Fibroblast of lung (primary cell): ENCODE results near the gene TIAM2. TPM values are rescaled to one million over a fixed set of nuclear protein-coding genes. Genes with fewer than 3 reads are reported as not detected.

ENCODE experiments used
- DNase-seq, 2 donors: peaks; one replicate each; pipeline versions ENCODE4 v3.0.0 to v3.0.0-alpha.2; 2010; ENCODE audit warnings: low read depth in 2 of 2
- H2AFZ ChIP-seq: 2 replicates; pipeline ENCODE4 v1.5.1; 2012; ENCODE audit warnings: low read length, control low read depth, inconsistent platforms
- H3K27ac ChIP-seq: 2 replicates; pipeline ENCODE4 v1.5.1; 2011; ENCODE audit warnings: low read length, control low read depth; ENCODE audit not compliant: insufficient read depth
- H3K27me3 ChIP-seq: 2 replicates; pipeline ENCODE4 v1.5.1; 2011; ENCODE audit warnings: mild to moderate bottlenecking, low read length; ENCODE audit not compliant: control insufficient read depth, insufficient read depth
- H3K36me3 ChIP-seq: 2 replicates; pipeline ENCODE4 v1.5.1; 2011; ENCODE audit warnings: low read length; ENCODE audit not compliant: control insufficient read depth, insufficient read depth
- H3K4me1 ChIP-seq: 2 replicates; pipeline ENCODE4 v1.5.1; 2011; ENCODE audit warnings: low read length; ENCODE audit not compliant: control insufficient read depth, insufficient read depth; ENCODE audit errors: extremely low read depth
- H3K4me2 ChIP-seq: 2 replicates; pipeline ENCODE4 v1.5.1; 2011; ENCODE audit warnings: low read length, control low read depth; ENCODE audit not compliant: insufficient read depth; ENCODE audit errors: extremely low read depth
- H3K4me3 ChIP-seq, 4 experiments: fragments of 200-600 bp in 1 of 4; sonication (generic) in 1 of 4; replicated peaks in 1 of 4; 2 replicates each; pipeline ENCODE4 v1.5.1; 2011 to 2016; ENCODE audit warnings: low read length in 4 of 4, low read depth in 3 of 4, mild to moderate bottlenecking in 3 of 4, control low read depth in 2 of 4, inconsistent platforms in 1 of 4, mixed read lengths in 1 of 4; ENCODE audit not compliant: insufficient read depth in 1 of 4; ENCODE audit errors: control extremely low read depth in 1 of 4
- H3K79me2 ChIP-seq: 2 replicates; pipeline ENCODE4 v1.5.1; 2012; ENCODE audit warnings: mild to moderate bottlenecking, low read length, inconsistent platforms; ENCODE audit not compliant: control insufficient read depth, insufficient read depth
- H3K9ac ChIP-seq: 2 replicates; pipeline ENCODE4 v1.5.1; 2011; ENCODE audit warnings: mild to moderate bottlenecking, low read length, control low read depth; ENCODE audit not compliant: insufficient read depth
- H3K9me3 ChIP-seq: 2 replicates; pipeline ENCODE4 v1.5.1; 2012; ENCODE audit warnings: low read depth, low read length; ENCODE audit not compliant: control insufficient read depth, insufficient read depth
- H4K20me1 ChIP-seq: 2 replicates; pipeline ENCODE4 v1.5.1; 2011; ENCODE audit warnings: low read length; ENCODE audit not compliant: control insufficient read depth, insufficient read depth; ENCODE audit errors: extremely low read depth
- EZH2 ChIP-seq: IDR thresholded peaks from 2 replicates; pipeline ENCODE4 v1.5.1; 2012; ENCODE audit warnings: low read length, control low read depth, mild to moderate bottlenecking; ENCODE audit errors: missing control alignments
- polyA plus RNA-seq, 2 donors: library from polyadenylated mRNA; depleted of rRNA in 1 of 2; stranded (reverse) in 1 of 2; unstranded in 1 of 2; fragments of >200 nt; gene quantifications; 2 replicates each; pipeline ENCODE4 v1.2.1, GENCODE V29; 2011 to 2012; ENCODE audit warnings: missing spikeins in 1 of 2
- total RNA-seq: library from RNA; depleted of rRNA; stranded (reverse); fragments of >200 nt; gene quantifications from 2 replicates; pipeline ENCODE4 v1.2.1, GENCODE V29; 2014
- TF ChIP-seq, protein P1 (sequence below), 2 donors: IDR thresholded peaks in 1 of 2; conservative IDR thresholded peaks in 1 of 2; 1 replicate in 1 of 2; 2 replicates in 1 of 2; pipeline ENCODE4 v1.5.1; 2011 to 2012; ENCODE audit warnings: low read length in 2 of 2, control low read depth in 1 of 2, inconsistent platforms in 1 of 2, low read depth in 1 of 2, mild to moderate bottlenecking in 1 of 2

Gene TIAM2
- total and polyA plus RNA-seq, 2 donors (not counting 1 experiment from before 2014, with no cell fraction given) = 6.2 to 11.2 TPM

DNA sequence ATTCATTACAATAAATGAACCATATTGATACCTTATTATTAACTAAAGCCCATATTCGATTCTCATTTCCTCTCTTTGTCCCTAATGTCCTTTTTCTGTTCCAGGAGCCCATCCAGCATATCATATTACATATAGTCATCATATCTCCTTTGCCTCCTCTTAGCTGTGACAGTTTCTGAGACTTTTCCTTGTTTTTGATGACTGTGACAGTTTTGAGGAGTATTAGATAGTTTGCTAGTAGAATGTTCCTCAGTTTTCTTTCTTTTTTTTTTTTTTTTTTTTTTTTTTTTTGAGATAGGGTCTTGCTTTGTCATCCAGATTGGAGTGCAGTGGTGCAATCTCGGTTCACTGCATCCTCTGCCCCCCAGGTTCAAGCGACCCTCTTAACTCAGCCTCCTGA, 61.6 kb downstream of the TIAM2 start:
- no peak overlapping the region for H3K4me2 ChIP-seq
- no peaks in the 10 kb centered on the region for H3K4me1 ChIP-seq
- H3K4me3 ChIP-seq = no peak overlapping the region
- TF ChIP-seq, protein P1, sequence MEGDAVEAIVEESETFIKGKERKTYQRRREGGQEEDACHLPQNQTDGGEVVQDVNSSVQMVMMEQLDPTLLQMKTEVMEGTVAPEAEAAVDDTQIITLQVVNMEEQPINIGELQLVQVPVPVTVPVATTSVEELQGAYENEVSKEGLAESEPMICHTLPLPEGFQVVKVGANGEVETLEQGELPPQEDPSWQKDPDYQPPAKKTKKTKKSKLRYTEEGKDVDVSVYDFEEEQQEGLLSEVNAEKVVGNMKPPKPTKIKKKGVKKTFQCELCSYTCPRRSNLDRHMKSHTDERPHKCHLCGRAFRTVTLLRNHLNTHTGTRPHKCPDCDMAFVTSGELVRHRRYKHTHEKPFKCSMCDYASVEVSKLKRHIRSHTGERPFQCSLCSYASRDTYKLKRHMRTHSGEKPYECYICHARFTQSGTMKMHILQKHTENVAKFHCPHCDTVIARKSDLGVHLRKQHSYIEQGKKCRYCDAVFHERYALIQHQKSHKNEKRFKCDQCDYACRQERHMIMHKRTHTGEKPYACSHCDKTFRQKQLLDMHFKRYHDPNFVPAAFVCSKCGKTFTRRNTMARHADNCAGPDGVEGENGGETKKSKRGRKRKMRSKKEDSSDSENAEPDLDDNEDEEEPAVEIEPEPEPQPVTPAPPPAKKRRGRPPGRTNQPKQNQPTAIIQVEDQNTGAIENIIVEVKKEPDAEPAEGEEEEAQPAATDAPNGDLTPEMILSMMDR (conservative IDR thresholded peaks at IDR 0.05 in 1 of 2, IDR thresholded peaks at IDR 0.05 in 1 of 2; ENCODE audit: low read depth in 1 of 2, low read length in 2 of 2) = no peak
- TF ChIP-seq EZH2 = no peak
- no peaks in the 10 kb centered on the region for H3K27me3 ChIP-seq
- H3K79me2 ChIP-seq = no peaks in the 10 kb centered on the region
- no peak overlapping the region for H3K9ac ChIP-seq
- H2AFZ ChIP-seq = no peak overlapping the region
- DNase-seq = no peak
- no peaks in the 10 kb centered on the region for H4K20me1 ChIP-seq
- no peaks in the 10 kb centered on the region for H3K9me3 ChIP-seq
- no peak overlapping the region for H3K27ac ChIP-seq
- no peaks in the 10 kb centered on the region for H3K36me3 ChIP-seq

DNA sequence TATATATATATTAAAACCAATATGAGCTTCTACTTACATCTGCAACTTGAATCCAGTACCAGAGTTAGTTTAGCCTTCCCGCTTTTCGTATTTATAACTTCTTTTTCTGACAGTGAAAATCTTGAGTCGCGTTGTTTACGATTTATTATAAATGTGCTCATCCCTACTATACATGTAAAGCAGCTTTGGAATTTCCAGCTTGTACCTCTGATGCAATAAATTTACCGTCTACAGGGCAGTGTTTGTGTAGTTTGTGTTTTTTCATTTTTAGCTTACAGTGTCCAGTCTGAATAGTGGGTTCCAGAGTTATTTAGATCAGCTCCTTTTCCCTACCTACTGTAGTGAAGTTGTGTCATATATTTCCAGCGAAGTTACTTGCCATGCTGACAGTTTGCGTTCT, 66.3 kb downstream of the TIAM2 start:
- Histone ChIP-seq H3K79me2 (no peaks in the 10 kb centered on the region), H3K27me3 (no peaks in the 10 kb centered on the region), H4K20me1 (no peaks in the 10 kb centered on the region), H3K36me3 (no peaks in the 10 kb centered on the region), H3K9ac (no peak overlapping the region), H3K9me3 (no peaks in the 10 kb centered on the region), H3K27ac (no peak overlapping the region), H3K4me2 (no peak overlapping the region), H2AFZ (no peak overlapping the region), H3K4me3 (no peak overlapping the region), H3K4me1 (no peaks in the 10 kb centered on the region)
- TF ChIP-seq, protein P1 (conservative IDR thresholded peaks at IDR 0.05 in 1 of 2, IDR thresholded peaks at IDR 0.05 in 1 of 2; ENCODE audit: low read depth in 1 of 2, low read length in 2 of 2) = no peak
- TF ChIP-seq EZH2 = no peak
- DNase-seq = no peak

DNA sequence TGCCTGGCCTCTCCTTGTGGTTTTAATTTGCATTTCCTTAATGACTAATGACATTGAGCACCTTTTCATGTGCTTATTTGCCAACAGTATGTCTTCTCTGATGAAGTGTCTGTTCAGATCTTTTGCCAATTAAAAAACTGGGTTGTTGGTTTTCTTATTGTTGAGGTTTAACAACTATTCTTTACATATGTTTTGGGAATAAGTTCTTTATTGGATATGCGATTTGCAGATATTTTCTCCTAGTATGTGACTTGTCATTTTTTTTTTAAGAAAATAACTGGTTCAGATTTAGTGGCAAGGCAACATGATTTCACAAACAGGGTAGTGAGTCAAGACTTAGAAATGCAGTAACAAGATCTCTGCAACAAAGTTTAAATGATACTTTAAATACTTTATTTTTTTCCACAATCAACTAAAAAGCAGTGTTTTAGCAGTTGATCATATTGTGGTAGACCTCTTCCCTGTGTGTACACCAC, 67.8 kb downstream of the TIAM2 start:
- Histone ChIP-seq H4K20me1 (no peaks in the 10 kb centered on the region), H3K36me3 (no peaks in the 10 kb centered on the region), H3K27ac (peak overlapping the region; percentile 9), H3K27me3 (no peaks in the 10 kb centered on the region), H3K4me1 (no peaks in the 10 kb centered on the region), H3K9ac (no peak overlapping the region), H3K4me3 (no peak overlapping the region), H2AFZ (no peak overlapping the region), H3K79me2 (no peaks in the 10 kb centered on the region), H3K9me3 (no peaks in the 10 kb centered on the region), H3K4me2 (no peak overlapping the region)
- TF ChIP-seq, protein P1 (conservative IDR thresholded peaks at IDR 0.05 in 1 of 2, IDR thresholded peaks at IDR 0.05 in 1 of 2; ENCODE audit: low read depth in 1 of 2, low read length in 2 of 2) = no peak
- no peak for TF ChIP-seq EZH2
- peak; percentile 91 to 93 for DNase-seq
